Astrocyte (in vitro differentiated cells and primary cell): Measurements from ENCODE around the gene FAM78B. TPM values are rescaled to one million over a fixed set of nuclear protein-coding genes. Genes with fewer than 3 reads are reported as not detected.

Experiments
- DNase-seq: peaks from one replicate; pipeline ENCODE4 v3.0.0-alpha.2; 2010; ENCODE audit warnings: low read depth
- FAIRE-seq: peaks from 2 replicates; lab custom pipeline; 2011; peaks lifted over from hg19 to GRCh38; lab: Jason Lieb, UNC
- H2AFZ ChIP-seq: 2 replicates; pipeline ENCODE4 v1.6.0; 2012; ENCODE audit warnings: low read depth, low read length, inconsistent platforms
- H3K27ac ChIP-seq: 2 replicates; pipeline ENCODE4 v1.5.1; 2011; ENCODE audit warnings: low read depth, low read length, inconsistent platforms
- H3K27me3 ChIP-seq: 2 replicates; pipeline ENCODE4 v1.6.0; 2011; ENCODE audit warnings: low read length, inconsistent platforms; ENCODE audit not compliant: insufficient read depth
- H3K36me3 ChIP-seq: 2 replicates; pipeline ENCODE4 v1.5.1; 2011; ENCODE audit warnings: low read length, inconsistent platforms; ENCODE audit not compliant: insufficient read depth
- H3K4me1 ChIP-seq: 2 replicates; pipeline ENCODE4 v1.5.1; 2011; ENCODE audit warnings: low read length, inconsistent platforms; ENCODE audit not compliant: insufficient read depth
- H3K4me2 ChIP-seq: 2 replicates; pipeline ENCODE4 v1.6.0; 2012; ENCODE audit warnings: low read length, inconsistent platforms
- H3K4me3 ChIP-seq: 2 replicates; pipeline ENCODE4 v1.5.1; 2011; ENCODE audit warnings: low read depth, mild to moderate bottlenecking, low read length, inconsistent platforms; ENCODE audit not compliant: insufficient read depth
- H3K79me2 ChIP-seq: 2 replicates; pipeline ENCODE4 v1.6.0; 2012; ENCODE audit warnings: mild to moderate bottlenecking, low read length, inconsistent platforms; ENCODE audit not compliant: insufficient read depth
- H3K9ac ChIP-seq: 2 replicates; pipeline ENCODE4 v1.6.0; 2012; ENCODE audit warnings: mild to moderate bottlenecking, low read length, inconsistent platforms
- H3K9me3 ChIP-seq: 2 replicates; pipeline ENCODE4 v1.5.1; 2012; ENCODE audit warnings: low read depth, mild to moderate bottlenecking, low read length, inconsistent platforms; ENCODE audit not compliant: insufficient read depth
- H4K20me1 ChIP-seq: 2 replicates; pipeline ENCODE4 v1.6.0; 2012; ENCODE audit warnings: low read length, inconsistent platforms; ENCODE audit not compliant: insufficient read depth
- H3K27ac Mint-ChIP-seq: one replicate; pipeline ENCODE4 v1.8.0; 2021; ENCODE audit warnings: mild to moderate bottlenecking, mixed read lengths; ENCODE audit not compliant: unreplicated experiment
- H3K27me3 Mint-ChIP-seq: one replicate; pipeline ENCODE4 v1.8.0; 2021; ENCODE audit warnings: low read depth, mixed read lengths; ENCODE audit not compliant: unreplicated experiment
- H3K36me3 Mint-ChIP-seq: one replicate; pipeline ENCODE4 v1.8.0; 2021; ENCODE audit warnings: low read depth, mixed read lengths; ENCODE audit not compliant: unreplicated experiment
- H3K4me1 Mint-ChIP-seq: one replicate; pipeline ENCODE4 v1.8.0; 2021; ENCODE audit warnings: low read depth, mixed read lengths; ENCODE audit not compliant: unreplicated experiment
- H3K4me3 Mint-ChIP-seq: one replicate; pipeline ENCODE4 v1.8.0; 2021; ENCODE audit warnings: mild to moderate bottlenecking, moderate library complexity, mixed read lengths; ENCODE audit not compliant: unreplicated experiment
- H3K9me3 Mint-ChIP-seq: one replicate; pipeline ENCODE4 v1.8.0; 2021; ENCODE audit warnings: mild to moderate bottlenecking, mixed read lengths; ENCODE audit not compliant: unreplicated experiment
- EZH2 ChIP-seq: IDR thresholded peaks from 2 replicates; pipeline ENCODE4 v1.6.1; 2012; ENCODE audit warnings: mild to moderate bottlenecking, low read length, inconsistent platforms; ENCODE audit not compliant: insufficient read depth
- microRNA-seq: library from miRNA; unstranded; fragments of <30 nt; microRNA quantifications from one replicate; pipeline ENCODE4 v1.2.0, GENCODE V29; 2020
- total RNA-seq: library from RNA; stranded (reverse); gene quantifications from 2 replicates; pipeline ENCODE4 v1.2.1, GENCODE V29; 2021
- TF ChIP-seq, protein P1 (sequence below): IDR thresholded peaks from 2 replicates; pipeline ENCODE4 v1.5.1; 2011; ENCODE audit warnings: low read depth, mild to moderate bottlenecking, inconsistent platforms, low read length, moderate library complexity; ENCODE audit not compliant: insufficient read depth

Gene FAM78B
- total RNA-seq, 1 donor from 2014 or later, result 0.20 TPM

DNA sequence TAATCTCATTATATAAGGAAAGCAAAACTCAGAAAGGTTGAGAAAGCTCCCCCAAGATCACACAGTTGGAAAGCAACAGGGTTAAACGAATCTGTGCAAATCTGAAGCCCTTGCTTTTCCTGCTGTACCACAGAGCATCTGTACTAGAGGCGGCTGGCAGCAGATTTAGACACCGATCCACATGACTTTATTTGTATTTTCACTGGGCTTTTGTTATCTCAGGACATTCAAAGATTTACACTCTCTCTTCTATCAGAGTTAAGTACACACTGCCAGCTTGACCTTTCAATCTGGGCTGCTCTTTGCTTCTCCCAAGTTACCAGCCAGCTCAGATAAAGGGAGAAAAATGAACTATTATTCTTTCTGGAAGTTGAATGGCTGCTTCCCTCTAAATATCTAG, 146.6 kb downstream of the FAM78B start:
- FAIRE-seq, result no peak
- H3K36me3 Mint-ChIP-seq, result no peaks in the 10 kb centered on the region
- H2AFZ ChIP-seq, result no peak overlapping the region

More for the DNA sequence above, 146.6 kb downstream of the FAM78B start:
- H3K9ac ChIP-seq, result no peak overlapping the region
- H3K4me1 ChIP-seq, result no peaks in the 10 kb centered on the region
- no peaks in the 10 kb centered on the region for H3K27me3 ChIP-seq
- DNase-seq, result no peak
- no peaks in the 10 kb centered on the region for H3K36me3 ChIP-seq
- no peak overlapping the region for H3K27ac ChIP-seq
- no peaks in the 10 kb centered on the region for H4K20me1 ChIP-seq
- Mint-ChIP-seq H3K27ac (no peak overlapping the region), H3K9me3 (no peaks in the 10 kb centered on the region), H3K27me3 (peaks cover 10% of the 10 kb centered on the region), H3K4me1 (no peaks in the 10 kb centered on the region), H3K4me3 (no peak overlapping the region)
- no peak overlapping the region for H3K4me2 ChIP-seq
- no peaks in the 10 kb centered on the region for H3K79me2 ChIP-seq
- H3K9me3 ChIP-seq, result no peaks in the 10 kb centered on the region
- H3K4me3 ChIP-seq, result no peak overlapping the region
- TF ChIP-seq, protein P1, sequence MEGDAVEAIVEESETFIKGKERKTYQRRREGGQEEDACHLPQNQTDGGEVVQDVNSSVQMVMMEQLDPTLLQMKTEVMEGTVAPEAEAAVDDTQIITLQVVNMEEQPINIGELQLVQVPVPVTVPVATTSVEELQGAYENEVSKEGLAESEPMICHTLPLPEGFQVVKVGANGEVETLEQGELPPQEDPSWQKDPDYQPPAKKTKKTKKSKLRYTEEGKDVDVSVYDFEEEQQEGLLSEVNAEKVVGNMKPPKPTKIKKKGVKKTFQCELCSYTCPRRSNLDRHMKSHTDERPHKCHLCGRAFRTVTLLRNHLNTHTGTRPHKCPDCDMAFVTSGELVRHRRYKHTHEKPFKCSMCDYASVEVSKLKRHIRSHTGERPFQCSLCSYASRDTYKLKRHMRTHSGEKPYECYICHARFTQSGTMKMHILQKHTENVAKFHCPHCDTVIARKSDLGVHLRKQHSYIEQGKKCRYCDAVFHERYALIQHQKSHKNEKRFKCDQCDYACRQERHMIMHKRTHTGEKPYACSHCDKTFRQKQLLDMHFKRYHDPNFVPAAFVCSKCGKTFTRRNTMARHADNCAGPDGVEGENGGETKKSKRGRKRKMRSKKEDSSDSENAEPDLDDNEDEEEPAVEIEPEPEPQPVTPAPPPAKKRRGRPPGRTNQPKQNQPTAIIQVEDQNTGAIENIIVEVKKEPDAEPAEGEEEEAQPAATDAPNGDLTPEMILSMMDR, result no peak
- TF ChIP-seq EZH2, result no peak

Small RNA genes within 50 kb of the gene (microRNA-seq; reads per million reads assigned to microRNA genes)
- gene MIR921, result not detected
